IMR-90 (cell line): ENCODE data around the gene CHIT1. TPM values are rescaled to one million over a fixed set of nuclear protein-coding genes. Genes with fewer than 3 reads are reported as not detected.

Source experiments
- ATAC-seq: fragments of 200-7000 bp; cut with Tn5 transposase; 2 replicates; pipeline ENCODE4 v1.9.1; 2020; ENCODE audit warnings: low read depth, mild to moderate bottlenecking, moderate library complexity
- BruUV-seq: library from RNA; stranded (reverse); fragments of 400-500 nt; replicated peaks from 2 replicates; lab custom pipeline; 2021; lab: Mats Ljungman, UMichigan
- CTCF ChIA-PET: fragments of 300-600 bp; formaldehyde crosslinking; extraction: SDS; loops from one replicate; lab custom pipeline; 2021; ENCODE audit warnings: antibody characterized with exemption; lab: Yijun Ruan, JAX
- POLR2A ChIA-PET: fragments of 300-600 bp; sonication (Branson Sonifier 250); formaldehyde crosslinking; loops from one replicate; lab custom pipeline; 2022; ENCODE audit warnings: antibody characterized with exemption; ENCODE audit not compliant: unreplicated experiment; lab: Charles Lee
- DNase-seq: peaks from one replicate; pipeline ENCODE4 v3.0.0; 2013
- H2AFZ ChIP-seq: replicated peaks from 2 replicates; pipeline ENCODE3; 2013; ENCODE audit warnings: low read length, mild to moderate bottlenecking; ENCODE audit not compliant: poor library complexity
- H2AK5ac ChIP-seq: 2 replicates; pipeline ENCODE4 v1.6.1; 2013; ENCODE audit warnings: low read depth, low read length, inconsistent platforms
- H2AK9ac ChIP-seq: replicated peaks from 2 replicates; pipeline ENCODE3; 2013; ENCODE audit warnings: mild to moderate bottlenecking, low read depth, low read length, moderate library complexity; ENCODE audit not compliant: poor library complexity
- H2BK120ac ChIP-seq: 2 replicates; pipeline ENCODE4 v1.6.1; 2013; ENCODE audit warnings: low read depth, low read length, inconsistent platforms
- H2BK15ac ChIP-seq: 3 replicates; pipeline ENCODE4 v1.6.1; 2013; ENCODE audit warnings: low read depth, low read length, inconsistent platforms
- H2BK20ac ChIP-seq: 2 replicates; pipeline ENCODE4 v1.6.1; 2013; ENCODE audit warnings: low read depth, mild to moderate bottlenecking, inconsistent platforms, low read length, moderate library complexity
- H2BK5ac ChIP-seq: 2 replicates; pipeline ENCODE4 v1.6.1; 2013; ENCODE audit warnings: mild to moderate bottlenecking, low read depth, low read length, inconsistent platforms; ENCODE audit not compliant: poor library complexity, severe bottlenecking
- H3K14ac ChIP-seq: replicated peaks from 2 replicates; pipeline ENCODE4 v1.6.1; 2013; ENCODE audit warnings: low read depth, low read length, inconsistent platforms
- H3K18ac ChIP-seq: 2 replicates; pipeline ENCODE4 v1.6.1; 2013; ENCODE audit warnings: low read depth, low read length, control low read depth
- H3K23ac ChIP-seq: 2 replicates; pipeline ENCODE4 v1.6.1; 2013; ENCODE audit warnings: low read depth, low read length, inconsistent platforms
- H3K27ac ChIP-seq: 2 replicates; pipeline ENCODE4 v1.5.1; 2013; ENCODE audit warnings: mild to moderate bottlenecking, control low read depth, low read length; ENCODE audit not compliant: insufficient read depth
- H3K27me3 ChIP-seq: 2 replicates; pipeline ENCODE4 v1.6.1; 2013; ENCODE audit warnings: low read length; ENCODE audit not compliant: control insufficient read depth, insufficient read depth
- H3K36me3 ChIP-seq: 2 replicates; pipeline ENCODE4 v1.6.1; 2013; ENCODE audit warnings: low read length, mixed read lengths; ENCODE audit not compliant: control insufficient read depth, insufficient read depth
- H3K4ac ChIP-seq: 2 replicates; pipeline ENCODE4 v1.6.1; 2013; ENCODE audit warnings: low read depth, low read length, inconsistent platforms
- H3K4me1 ChIP-seq: 2 replicates; pipeline ENCODE4 v1.6.1; 2013; ENCODE audit warnings: low read length, mixed read lengths; ENCODE audit not compliant: control insufficient read depth, insufficient read depth
- H3K4me2 ChIP-seq: 2 replicates; pipeline ENCODE4 v1.6.1; 2013; ENCODE audit warnings: low read depth, mild to moderate bottlenecking, control low read depth, low read length, moderate library complexity
- H3K4me3 ChIP-seq: 2 replicates; pipeline ENCODE4 v1.5.1; 2013; ENCODE audit warnings: low read depth, mild to moderate bottlenecking, control low read depth, low read length, moderate library complexity; ENCODE audit not compliant: insufficient read depth
- H3K56ac ChIP-seq: 2 replicates; pipeline ENCODE4 v1.6.1; 2013; ENCODE audit warnings: low read length, inconsistent platforms; ENCODE audit not compliant: insufficient read depth; ENCODE audit errors: extremely low read depth
- H3K79me1 ChIP-seq, 2 experiments: 2 replicates each; pipeline ENCODE4 v1.6.1; 2013; ENCODE audit warnings: low read length in 2 of 2, inconsistent platforms in 1 of 2, low read depth in 1 of 2
- H3K9ac ChIP-seq: 2 replicates; pipeline ENCODE4 v1.6.1; 2013; ENCODE audit warnings: low read depth, low read length, control low read depth
- H3K9me1 ChIP-seq: 2 replicates; pipeline ENCODE4 v1.6.1; 2013; ENCODE audit warnings: low read length, inconsistent platforms; ENCODE audit not compliant: insufficient read depth
- H3K9me3 ChIP-seq: 2 replicates; pipeline ENCODE4 v1.6.1; 2013; ENCODE audit warnings: low read length; ENCODE audit not compliant: control insufficient read depth, insufficient read depth
- H4K20me1 ChIP-seq: 2 replicates; pipeline ENCODE4 v1.6.1; 2013; ENCODE audit warnings: low read length, inconsistent platforms; ENCODE audit not compliant: insufficient read depth
- H4K5ac ChIP-seq: 2 replicates; pipeline ENCODE4 v1.6.1; 2013; ENCODE audit warnings: mild to moderate bottlenecking, low read depth, low read length, control low read depth
- H4K8ac ChIP-seq, 2 experiments: 2 replicates each; pipeline ENCODE4 v1.6.1; 2013; ENCODE audit warnings: low read depth in 2 of 2, low read length in 2 of 2, control low read depth in 1 of 2, inconsistent platforms in 1 of 2
- H4K91ac ChIP-seq: 2 replicates; pipeline ENCODE4 v1.6.1; 2013; ENCODE audit warnings: low read depth, low read length, inconsistent platforms; ENCODE audit not compliant: insufficient read depth
- BHLHE40 ChIP-seq: fragments of 150-350 bp; IDR thresholded peaks from 2 replicates; pipeline ENCODE4 v1.6.1; 2016; ENCODE audit warnings: mild to moderate bottlenecking, low read depth, low read length
- CEBPB ChIP-seq: IDR thresholded peaks from 2 replicates; pipeline ENCODE4 v1.6.1; 2012; ENCODE audit warnings: low read depth, low read length, improper control_type of control experiment
- CHD1 ChIP-seq: IDR thresholded peaks from 2 replicates; pipeline ENCODE4 v1.6.1; 2012; ENCODE audit warnings: low read depth, low read length, improper control_type of control experiment
- CTCF ChIP-seq: conservative IDR thresholded peaks from 2 replicates; pipeline ENCODE4 v1.5.1; 2012; ENCODE audit warnings: mild to moderate bottlenecking, low read depth, low read length, improper control_type of control experiment
- ELK1 ChIP-seq: fragments of 150-350 bp; IDR thresholded peaks from 2 replicates; pipeline ENCODE4 v1.6.1; 2016; ENCODE audit warnings: low read depth, mild to moderate bottlenecking, low read length, moderate library complexity, borderline replicate concordance
- FOS ChIP-seq: fragments of 150-350 bp; IDR thresholded peaks from 2 replicates; pipeline ENCODE4 v1.6.1; 2016; ENCODE audit warnings: low read depth, low read length
- MAFK ChIP-seq: IDR thresholded peaks from 2 replicates; pipeline ENCODE4 v1.6.1; 2012; ENCODE audit warnings: low read depth, low read length, improper control_type of control experiment
- MAZ ChIP-seq: IDR thresholded peaks from 2 replicates; pipeline ENCODE4 v1.6.1; 2012; ENCODE audit warnings: low read depth, mild to moderate bottlenecking, low read length, improper control_type of control experiment, moderate library complexity, borderline replicate concordance
- MXI1 ChIP-seq: IDR thresholded peaks from 2 replicates; pipeline ENCODE4 v1.6.1; 2012; ENCODE audit warnings: low read depth, mild to moderate bottlenecking, low read length, moderate library complexity, borderline replicate concordance
- NFE2L2 ChIP-seq: fragments of 150-350 bp; IDR thresholded peaks from 2 replicates; pipeline ENCODE4 v1.6.1; 2016; ENCODE audit warnings: low read depth, mild to moderate bottlenecking, low read length
- POLR2A ChIP-seq: IDR thresholded peaks from 2 replicates; pipeline ENCODE4 v1.6.1; 2012; ENCODE audit warnings: mild to moderate bottlenecking, low read depth, low read length
- RCOR1 ChIP-seq: IDR thresholded peaks from 2 replicates; pipeline ENCODE4 v1.6.1; 2012; ENCODE audit warnings: mild to moderate bottlenecking, low read length, improper control_type of control experiment; ENCODE audit not compliant: insufficient replicate concordance
- RFX5 ChIP-seq: IDR thresholded peaks from 2 replicates; pipeline ENCODE4 v1.8.0; 2012; ENCODE audit warnings: low read depth, mild to moderate bottlenecking, low read length, moderate library complexity
- SMC3 ChIP-seq: fragments of 150-350 bp; IDR thresholded peaks from 2 replicates; pipeline ENCODE4 v1.6.1; 2016; ENCODE audit warnings: low read depth, mild to moderate bottlenecking, antibody characterized with exemption, low read length, moderate library complexity
- USF2 ChIP-seq: fragments of 150-350 bp; IDR thresholded peaks from 2 replicates; pipeline ENCODE4 v1.6.1; 2017; ENCODE audit warnings: mild to moderate bottlenecking, antibody characterized with exemption, low read length, low read depth
- WGBS, 2 experiments: methylation state at CpG; one replicate each; pipeline versions ENCODE4 v1.1.5 to v1.1.7; 2013; ENCODE audit warnings: missing lambda C conversion rate in 2 of 2; ENCODE audit not compliant: insufficient read length in 1 of 2; ENCODE audit errors: extremely low coverage in 2 of 2; 5-methylcytosine and 5-hydroxymethylcytosine counted together
- dilution Hi-C: fragments of 300-500 bp; cut with HindIII; formaldehyde crosslinking; loops from one replicate; pipeline ENCODE4 v1.14.3; 2018; ENCODE audit warnings: low sequenced_read_pairs; ENCODE audit not compliant: unreplicated experiment
- in situ Hi-C: fragments of 300-500 bp; cut with MboI; formaldehyde crosslinking; loops from 3 replicates; pipeline ENCODE4 v1.14.3; 2019; ENCODE audit warnings: low sequenced_read_pairs, inconsistent platforms, mixed read lengths
- intact Hi-C: fragments of 100-400 bp; cut with micrococcal nuclease; formaldehyde crosslinking; loops from 2 replicates; pipeline ENCODE4 v1.10.0; 2022
- polyA plus RNA-seq, 3 experiments: library from polyadenylated mRNA; depleted of rRNA; stranded (reverse); fragments of >200 nt; gene quantifications; 2 replicates each; pipeline ENCODE4 v1.2.3, GENCODE V29; 2012; ENCODE audit warnings: low replicate concordance in 1 of 3
- total RNA-seq: library from RNA; depleted of rRNA; stranded (reverse); fragments of >200 nt; gene quantifications from 2 replicates; pipeline ENCODE4 v1.2.3, GENCODE V29; 2012

Gene CHIT1
- total and polyA plus RNA-seq, 2 of the 4 experiments (the other 2 are of a cell fraction): not detected

GRCh38 chr1:203173011-203173555 is 56.4 kb downstream of the CHIT1 start:
- Histone ChIP-seq H3K27me3 (peaks cover 2% of the 10 kb centered on the region; the same call in 1 of the 2 replicates), H4K5ac (no peak overlapping the region), H3K14ac (no peak overlapping the region), H3K18ac (no peak overlapping the region), H3K27ac (no peak overlapping the region), H3K9ac (no peak overlapping the region), H2BK120ac (no peak overlapping the region), H3K23ac (no peak overlapping the region), H3K79me1 (no peaks in the 10 kb centered on the region), H2AK9ac (no peak overlapping the region), H3K4me3 (no peak overlapping the region), H4K20me1 (no peaks in the 10 kb centered on the region), H4K8ac (no peak overlapping the region), H2AFZ (no peak overlapping the region), H4K91ac (no peak overlapping the region), H3K9me3 (no peaks in the 10 kb centered on the region), H2BK20ac (no peak overlapping the region), H2AK5ac (no peak overlapping the region), H3K56ac (no peak overlapping the region), H3K9me1 (peaks cover 11% of the 10 kb centered on the region; the same call in 1 of the 2 replicates), H3K4ac (no peak overlapping the region), H3K4me1 (peaks cover 21% of the 10 kb centered on the region), H2BK5ac (no peak overlapping the region), H3K4me2 (no peak overlapping the region), H3K36me3 (no peaks in the 10 kb centered on the region), H2BK15ac (no peak overlapping the region)
- intact Hi-C loops: no loop called here
- dilution Hi-C loops: no loop called here
- 100% methylated on average over 1 of the region's 2 CpGs; no CpG with 5 or more reads in 1 of the 2 experiments for WGBS, 2 experiments
- DNase-seq: no peak
- POLR2A ChIA-PET: no interaction called here
- BruUV-seq: no TSS peak
- in situ Hi-C loops: no loop called here
- CTCF ChIA-PET: interaction anchor here (0.6 to 2.9 kb wide), 5 partner anchors 13 to 133 kb away, joined by 3 to 20 read pairs (median 5); no protein-coding TSS in a partner anchor
- no peak for TF ChIP-seq RFX5
- no peak for TF ChIP-seq CHD1
- TF ChIP-seq BHLHE40: no peak
- TF ChIP-seq FOS: no peak
- TF ChIP-seq MXI1: no peak
- TF ChIP-seq USF2: no peak
- TF ChIP-seq ELK1: no peak
- TF ChIP-seq CTCF: no peak
- no peak for TF ChIP-seq MAZ
- no peak for TF ChIP-seq CEBPB
- no peak for TF ChIP-seq RCOR1
- TF ChIP-seq SMC3: no peak
- no peak for TF ChIP-seq MAFK
- no peak for TF ChIP-seq NFE2L2
- no peak for TF ChIP-seq POLR2A
- no peak for ATAC-seq
